H9 (cell line): ENCODE results near the gene ARHGEF16. TPM values are rescaled to one million over a fixed set of nuclear protein-coding genes. Genes with fewer than 3 reads are reported as not detected.

Experiments
- DNase-seq: peaks from one replicate; pipeline ENCODE4 v3.0.0-alpha.2; 2017
- H2AFZ ChIP-seq: one replicate; pipeline ENCODE4 v1.6.1; 2013; ENCODE audit warnings: mild to moderate bottlenecking, low read length, control low read depth, moderate library complexity
- H2AK5ac ChIP-seq: 2 replicates; pipeline ENCODE4 v1.6.1; 2013; ENCODE audit warnings: low read length, control low read depth, mixed read lengths; ENCODE audit not compliant: insufficient read length
- H2BK120ac ChIP-seq: one replicate; pipeline ENCODE4 v1.6.1; 2013; ENCODE audit warnings: low read depth, mild to moderate bottlenecking, low read length, control low read depth, inconsistent platforms; ENCODE audit not compliant: poor library complexity, severe bottlenecking
- H2BK12ac ChIP-seq: 2 replicates; pipeline ENCODE4 v1.6.1; 2013; ENCODE audit warnings: low read length, control low read depth, mixed read lengths, low read depth; ENCODE audit not compliant: insufficient read length
- H2BK15ac ChIP-seq: 2 replicates; pipeline ENCODE4 v1.6.1; 2013; ENCODE audit warnings: low read depth, low read length, control low read depth
- H2BK20ac ChIP-seq: one replicate; pipeline ENCODE4 v1.6.1; 2013; ENCODE audit warnings: low read depth, mild to moderate bottlenecking, low read length, control low read depth, inconsistent platforms; ENCODE audit not compliant: poor library complexity, severe bottlenecking
- H2BK5ac ChIP-seq: 2 replicates; pipeline ENCODE4 v1.6.1; 2013; ENCODE audit warnings: low read length, control low read depth, mixed read lengths; ENCODE audit not compliant: insufficient read length
- H3K14ac ChIP-seq: 2 replicates; pipeline ENCODE4 v1.6.1; 2013; ENCODE audit warnings: low read length, control low read depth; ENCODE audit not compliant: insufficient read depth
- H3K18ac ChIP-seq: 2 replicates; pipeline ENCODE4 v1.6.1; 2013; ENCODE audit warnings: low read depth, mild to moderate bottlenecking, mixed read lengths, low read length, control low read depth; ENCODE audit not compliant: insufficient read length
- H3K23ac ChIP-seq: 2 replicates; pipeline ENCODE4 v1.6.1; 2013; ENCODE audit warnings: low read length, control low read depth, mixed read lengths, low read depth; ENCODE audit not compliant: insufficient read length
- H3K23me2 ChIP-seq: 2 replicates; pipeline ENCODE4 v1.6.1; 2013; ENCODE audit warnings: low read depth, mild to moderate bottlenecking, mixed read lengths, low read length, control low read depth; ENCODE audit not compliant: insufficient read length, poor library complexity, severe bottlenecking
- H3K27ac ChIP-seq: 2 replicates; pipeline ENCODE4 v1.5.1; 2013; ENCODE audit warnings: low read length, control low read depth, mixed read lengths, low read depth; ENCODE audit not compliant: insufficient read length
- H3K27me3 ChIP-seq: 2 replicates; pipeline ENCODE4 v1.6.1; 2013; ENCODE audit warnings: low read length, control low read depth, inconsistent platforms; ENCODE audit not compliant: insufficient read depth
- H3K4ac ChIP-seq: 2 replicates; pipeline ENCODE4 v1.6.1; 2013; ENCODE audit warnings: low read depth, mild to moderate bottlenecking, control low read depth, inconsistent platforms, low read length, moderate library complexity
- H3K4me1 ChIP-seq: 2 replicates; pipeline ENCODE4 v1.6.1; 2013; ENCODE audit warnings: low read length, control low read depth, inconsistent platforms; ENCODE audit not compliant: insufficient read depth
- H3K4me2 ChIP-seq: 2 replicates; pipeline ENCODE4 v1.6.1; 2013; ENCODE audit warnings: low read length, control low read depth, mixed read lengths; ENCODE audit not compliant: insufficient read length, insufficient read depth
- H3K56ac ChIP-seq: 2 replicates; pipeline ENCODE4 v1.6.1; 2013; ENCODE audit warnings: low read depth, mild to moderate bottlenecking, mixed read lengths, low read length, control low read depth; ENCODE audit not compliant: insufficient read length
- H3K79me1 ChIP-seq: 2 replicates; pipeline ENCODE4 v1.6.1; 2013; ENCODE audit warnings: low read depth, mild to moderate bottlenecking, moderate library complexity, low read length, control low read depth, inconsistent platforms; ENCODE audit not compliant: insufficient read depth, poor library complexity, severe bottlenecking
- H3K79me2 ChIP-seq: 2 replicates; pipeline ENCODE4 v1.6.1; 2013; ENCODE audit warnings: low read length, control low read depth, inconsistent platforms; ENCODE audit not compliant: insufficient read depth
- H3K9ac ChIP-seq: 2 replicates; pipeline ENCODE4 v1.6.1; 2013; ENCODE audit warnings: low read length, control low read depth, mixed read lengths; ENCODE audit not compliant: insufficient read length; ENCODE audit errors: extremely low read depth
- H3K9me3 ChIP-seq: one replicate; pipeline ENCODE4 v1.6.1; 2013; ENCODE audit warnings: low read depth, low read length, inconsistent platforms; ENCODE audit not compliant: control insufficient read depth
- H3T11ph ChIP-seq: one replicate; pipeline ENCODE4 v1.6.1; 2013; ENCODE audit warnings: mild to moderate bottlenecking, low read length, control low read depth, inconsistent platforms
- H4K20me1 ChIP-seq: one replicate; pipeline ENCODE4 v1.6.1; 2013; ENCODE audit not compliant: control insufficient read depth, insufficient read length, insufficient read depth
- H4K5ac ChIP-seq: 2 replicates; pipeline ENCODE4 v1.6.1; 2013; ENCODE audit warnings: low read depth, mild to moderate bottlenecking, mixed read lengths, low read length, control low read depth; ENCODE audit not compliant: insufficient read length
- H4K8ac ChIP-seq: replicated peaks from 2 replicates; pipeline ENCODE4 v1.6.1; 2013; ENCODE audit warnings: low read length, control low read depth, mixed read lengths, low read depth; ENCODE audit not compliant: insufficient read length
- H4K91ac ChIP-seq: 2 replicates; pipeline ENCODE4 v1.6.1; 2013; ENCODE audit warnings: low read depth, mild to moderate bottlenecking, moderate library complexity, mixed read lengths, low read length, control low read depth; ENCODE audit not compliant: insufficient read length
- H3K27ac Mint-ChIP-seq, 3 experiments: 2 replicates in 2 of 3; 3 replicates in 1 of 3; pipeline ENCODE4 v1.8.0; 2020 to 2021; ENCODE audit warnings: mixed read lengths in 3 of 3, mild to moderate bottlenecking in 1 of 3, moderate library complexity in 1 of 3
- H3K27me3 Mint-ChIP-seq: 2 replicates; pipeline ENCODE4 v1.8.0; 2021; ENCODE audit warnings: low read depth, mild to moderate bottlenecking, moderate library complexity, mixed read lengths
- H3K36me3 Mint-ChIP-seq, 3 experiments: 2 replicates in 2 of 3; 3 replicates in 1 of 3; pipeline ENCODE4 v1.8.0; 2020 to 2021; ENCODE audit warnings: low read depth in 3 of 3, mixed read lengths in 3 of 3; ENCODE audit not compliant: insufficient read depth in 1 of 3
- H3K4me1 Mint-ChIP-seq, 2 experiments: 2 replicates each; pipeline ENCODE4 v1.8.0; 2020; ENCODE audit warnings: mixed read lengths in 2 of 2
- H3K4me3 Mint-ChIP-seq, 2 experiments: 2 replicates in 1 of 2; 3 replicates in 1 of 2; pipeline ENCODE4 v1.8.0; 2020 to 2021; ENCODE audit warnings: mild to moderate bottlenecking in 2 of 2, mixed read lengths in 2 of 2, moderate library complexity in 1 of 2
- H3K9me3 Mint-ChIP-seq, 2 experiments: 2 replicates in 1 of 2; 3 replicates in 1 of 2; pipeline ENCODE4 v1.8.0; 2020; ENCODE audit warnings: mild to moderate bottlenecking in 2 of 2, mixed read lengths in 2 of 2, moderate library complexity in 1 of 2
- CTCF ChIP-seq: fragments of 200-600 bp; sonication (generic); conservative IDR thresholded peaks from 3 replicates; pipeline ENCODE4 v1.8.0; 2021; ENCODE audit warnings: antibody characterized with exemption, mild to moderate bottlenecking
- WGBS: extraction: QIAGEN DNeasy Blood & Tissue Kit; methylation state at CpG from one replicate; pipeline ENCODE4 v1.1.7; 2013; ENCODE audit warnings: missing lambda C conversion rate, low lambda C conversion rate, mixed read lengths; ENCODE audit not compliant: insufficient read length; ENCODE audit errors: extremely low coverage; 5-methylcytosine and 5-hydroxymethylcytosine counted together
- total RNA-seq: library from RNA; stranded (reverse); gene quantifications from 2 replicates; pipeline ENCODE4 v1.2.1, GENCODE V29; 2021

Gene ARHGEF16
- total RNA-seq, 1 experiment from 2014 or later = 48.5 TPM

GRCh38 chr1:3444298-3444697, 10.2 kb upstream of the ARHGEF16 start:
- H3K18ac ChIP-seq = no peak overlapping the region
- no peaks in the 10 kb centered on the region for H3K79me2 ChIP-seq
- no peak overlapping the region for H2AFZ ChIP-seq
- Mint-ChIP-seq H3K27me3 (peaks cover 19% of the 10 kb centered on the region), H3K36me3 (no peaks in the 10 kb centered on the region), H3K4me1 (peaks cover 9 to 16% of the 10 kb centered on the region in 2 experiments; a peak in 3 of 4 replicates), H3K4me3 (no peak overlapping the region), H3K9me3 (no peaks in the 10 kb centered on the region), H3K27ac (no peak overlapping the region)
- H2BK12ac ChIP-seq = no peak overlapping the region
- H3K9me3 ChIP-seq = no peaks in the 10 kb centered on the region
- H3K27ac ChIP-seq = no peak overlapping the region
- H3K27me3 ChIP-seq = no peaks in the 10 kb centered on the region; the same call in 1 of the 2 replicates
- H3K4ac ChIP-seq = no peak overlapping the region
- no peak overlapping the region for H2BK15ac ChIP-seq
- H3K56ac ChIP-seq = no peak overlapping the region
- no peak overlapping the region for H4K8ac ChIP-seq
- no peaks in the 10 kb centered on the region for H3K23me2 ChIP-seq
- no peaks in the 10 kb centered on the region for H3K79me1 ChIP-seq
- H2BK120ac ChIP-seq = no peak overlapping the region
- H3K4me1 ChIP-seq = no peaks in the 10 kb centered on the region
- no peak overlapping the region for H3K9ac ChIP-seq
- H3K23ac ChIP-seq = no peak overlapping the region
- no peak overlapping the region for H3K4me2 ChIP-seq
- H4K5ac ChIP-seq = no peak overlapping the region
- no peak for TF ChIP-seq CTCF
- DNase-seq = no peak
- H3T11ph ChIP-seq = no peak overlapping the region
- no peak overlapping the region for H2BK20ac ChIP-seq
- no peaks in the 10 kb centered on the region for H4K20me1 ChIP-seq
- no peak overlapping the region for H2BK5ac ChIP-seq
- WGBS = no CpG with 5 or more reads among the region's 18 CpGs
- H2AK5ac ChIP-seq = no peak overlapping the region
- H3K14ac ChIP-seq = no peak overlapping the region
- H4K91ac ChIP-seq = no peak overlapping the region
